HG03159 (cell line): Measurements from ENCODE around the gene SPATA25.
A peak's percentile ranks its signal among the peaks of the same experiment; 100 is the strongest.

ENCODE experiments used
- ATAC-seq: cut with Tn5 transposase; IDR thresholded peaks from one replicate; pipeline ENCODE4 v1.9.1; 2021; ENCODE audit warnings: mild to moderate bottlenecking, moderate library complexity; ENCODE audit not compliant: unreplicated experiment

The SPATA25 gene

GRCh38 chr20:45867136-45867818 lies 20.1 kb downstream of the SPATA25 start:
- ATAC-seq: no peak

- ATAC-seq: no peak
Observed at GRCh38 chr20:45866454-45866853, 21.0 kb downstream of the SPATA25 start.

GRCh38 chr20:45863543-45864470 lies 23.6 kb downstream of the SPATA25 start:
- no peak for ATAC-seq

GRCh38 chr20:45861221-45862075 lies 26.0 kb downstream of the SPATA25 start:
- ATAC-seq: no peak

GRCh38 chr20:45860560-45861220 lies 26.7 kb downstream of the SPATA25 start:
- ATAC-seq: no peak

- no peak for ATAC-seq
Observed at GRCh38 chr20:45859916-45860315, 27.5 kb downstream of the SPATA25 start.

- peak; percentile 26 for ATAC-seq
Observed at GRCh38 chr20:45857882-45858216, 29.6 kb downstream of the SPATA25 start.

GRCh38 chr20:45857114-45857881 lies 30.1 kb downstream of the SPATA25 start, which contains the start of the genes ACOT8 and ZSWIM3:
Gene ACOT8 (minus strand): TSS chr20:45857392. CDS start chr20:45857315, 77 bp downstream.
Gene ZSWIM3 (plus strand): TSS chr20:45857614. CDS start chr20:45857826, 212 bp downstream.
- ATAC-seq: peak; percentile 95

GRCh38 chr20:45853484-45853883 lies 33.9 kb downstream of the SPATA25 start:
- ATAC-seq: no peak

- no peak for ATAC-seq
Observed at GRCh38 chr20:45852326-45852725, 35.1 kb downstream of the SPATA25 start.

- no peak for ATAC-seq
Observed at GRCh38 chr20:45851501-45851900, 35.9 kb downstream of the SPATA25 start.

- ATAC-seq: no peak
Observed at GRCh38 chr20:45850926-45851325, 36.5 kb downstream of the SPATA25 start.

GRCh38 chr20:45850238-45850637 lies 37.2 kb downstream of the SPATA25 start:
- ATAC-seq: no peak

GRCh38 chr20:45848969-45849582 lies 38.3 kb downstream of the SPATA25 start:
- no peak for ATAC-seq

- ATAC-seq: no peak
Observed at GRCh38 chr20:45848421-45848820, 39.0 kb downstream of the SPATA25 start.

- no peak for ATAC-seq
Observed at GRCh38 chr20:45845452-45845851, 42.0 kb downstream of the SPATA25 start.

GRCh38 chr20:45843506-45843905 lies 43.9 kb downstream of the SPATA25 start:
- ATAC-seq: no peak

GRCh38 chr20:45842169-45842812 lies 45.1 kb downstream of the SPATA25 start:
- ATAC-seq: peak; percentile 67
